LoVo (cell line): Measurements from ENCODE around the gene CIZ1.

Experiments used
- DNase-seq: peaks from one replicate; pipeline ENCODE4 v3.0.0-alpha.2; 2016; ENCODE audit warnings: low spot score

The CIZ1 gene

DNA sequence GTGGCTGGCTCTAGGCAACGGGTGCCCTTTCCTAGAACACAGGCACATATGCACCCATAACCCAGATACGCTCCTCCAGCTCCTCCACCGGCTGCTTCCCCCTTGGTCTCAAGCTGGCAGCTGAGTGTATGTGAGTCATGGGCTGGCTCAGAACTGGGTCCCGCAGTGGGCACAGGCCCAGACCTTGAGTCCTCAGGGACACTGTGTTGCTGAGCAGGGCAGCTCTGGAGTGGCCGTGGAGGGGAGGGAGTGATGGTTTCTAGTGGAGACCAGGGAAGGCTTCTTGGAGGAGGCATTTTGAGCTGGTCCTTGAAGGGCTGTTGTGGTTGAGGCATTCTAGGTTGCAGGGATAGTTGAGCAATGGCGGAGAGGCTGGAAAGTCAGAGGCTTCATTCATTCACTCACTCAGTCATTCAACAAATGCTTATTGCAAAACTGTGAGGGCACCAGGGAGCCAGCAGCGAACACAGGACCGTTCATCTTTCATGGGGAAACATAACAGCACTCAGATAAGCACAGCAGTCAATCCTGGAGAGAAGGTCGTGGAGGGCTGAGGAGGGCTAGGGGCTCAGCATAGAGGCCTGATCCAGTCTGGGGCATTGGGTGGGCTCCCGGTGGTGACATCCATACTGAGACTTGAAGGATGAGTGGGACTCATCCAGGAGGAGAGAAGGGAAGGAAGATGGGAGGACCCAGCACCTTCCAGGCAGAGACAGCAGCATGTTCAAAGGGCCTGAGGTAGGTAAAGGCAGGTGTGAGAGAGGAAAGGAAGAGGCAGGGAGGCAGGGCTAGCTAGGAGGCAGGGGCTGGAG lies 29.0 kb downstream of the CIZ1 start:
- DNase-seq = no peak

DNA sequence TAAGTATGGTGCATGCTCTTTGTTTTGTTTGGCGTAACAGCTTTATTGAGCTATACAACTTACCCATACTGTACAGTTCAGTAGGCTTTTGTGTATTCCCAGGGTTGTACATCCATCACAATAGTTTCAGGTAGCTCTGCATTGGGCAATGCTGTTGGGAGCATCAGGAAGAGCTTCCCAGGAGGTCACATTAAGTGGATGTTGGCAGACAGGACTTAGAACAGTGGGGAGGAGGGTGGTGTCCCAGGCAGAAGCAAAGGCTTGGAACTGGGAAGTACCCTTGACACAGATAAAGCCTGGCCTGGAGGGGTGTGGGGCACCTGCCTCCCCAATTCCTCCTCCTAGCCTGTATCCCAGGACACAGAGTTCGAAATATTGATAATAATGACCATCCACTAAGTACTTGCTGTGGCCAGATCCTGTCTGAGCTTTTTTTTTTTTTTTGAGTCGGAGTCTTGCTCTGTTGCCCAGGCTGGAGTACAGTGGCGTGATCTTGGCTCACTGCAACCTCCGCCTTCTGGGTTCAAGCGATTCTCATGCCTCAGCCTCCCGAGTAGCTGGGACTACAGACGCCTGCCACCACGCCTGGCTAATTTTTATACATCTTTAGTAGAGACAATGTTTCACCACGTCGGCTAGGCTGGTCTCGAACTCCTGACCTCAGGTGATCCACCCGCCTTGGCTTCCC lies 30.0 kb downstream of the CIZ1 start:
- DNase-seq = no peak

DNA sequence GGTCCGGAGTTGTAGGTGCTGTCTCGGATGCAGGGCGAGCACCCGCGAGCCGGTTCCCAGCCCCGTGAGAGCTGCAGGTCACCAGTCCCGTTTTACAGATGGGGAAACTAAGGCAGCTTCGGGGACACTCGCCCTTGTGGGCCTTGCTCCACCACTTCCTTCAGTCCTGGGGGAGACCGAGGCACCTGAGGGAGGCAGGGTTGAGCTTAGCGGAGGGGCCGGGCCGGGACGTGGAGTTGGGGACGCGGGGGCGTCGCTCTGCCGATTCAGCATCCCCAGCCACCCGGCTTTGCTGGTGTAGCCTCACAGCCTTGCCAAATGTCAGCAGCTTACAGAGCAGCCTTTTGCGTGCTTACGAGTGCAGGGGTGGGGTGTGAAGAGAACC lies 30.8 kb downstream of the CIZ1 start:
- no peak for DNase-seq

DNA sequence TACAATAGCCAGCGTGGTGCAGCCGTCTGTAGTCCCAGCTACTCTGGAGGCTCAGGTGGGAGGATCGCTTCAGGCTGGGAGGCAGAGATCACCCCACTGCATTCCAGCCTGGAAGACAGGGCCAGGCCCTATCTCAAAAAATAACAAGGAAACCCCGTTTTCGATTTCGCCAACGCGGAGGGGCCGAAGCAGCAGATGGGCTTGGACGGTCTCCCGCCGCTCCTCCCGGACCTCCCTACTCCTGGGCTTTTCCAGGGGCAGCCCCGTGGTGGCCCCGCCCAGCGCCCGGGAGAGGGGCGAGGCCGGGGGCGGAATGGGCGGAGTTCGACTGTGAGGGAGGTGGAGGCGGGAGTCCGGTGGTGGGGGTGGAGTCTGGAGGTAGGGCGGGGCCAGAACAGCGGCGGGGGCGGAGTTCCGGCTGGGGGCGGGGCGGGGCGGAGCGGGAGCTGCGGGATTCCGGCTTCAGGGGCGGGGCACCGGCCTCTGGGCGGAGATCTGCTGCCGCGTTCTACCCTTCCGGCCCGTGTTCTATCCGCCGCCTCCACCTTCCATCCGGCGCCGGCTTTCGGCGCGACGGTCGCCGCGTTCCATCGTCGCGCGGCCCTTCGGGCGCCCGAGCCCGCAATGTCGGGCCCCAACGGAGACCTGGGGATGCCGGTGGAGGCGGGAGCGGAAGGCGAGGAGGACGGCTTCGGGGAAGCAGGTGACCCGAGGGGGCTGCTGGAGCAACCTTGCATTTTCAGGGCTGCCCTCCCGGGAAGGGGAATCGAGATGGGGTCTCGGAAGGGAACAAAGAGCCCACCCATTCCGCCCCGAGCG lies 31.4 kb downstream of the CIZ1 start, which contains the start of gene BBLN:
BBLN (plus strand) TSS at position 482 of the 819 bp plus-strand sequence; CDS start at position 625, 143 bp downstream.
- DNase-seq = peak; percentile 94

DNA sequence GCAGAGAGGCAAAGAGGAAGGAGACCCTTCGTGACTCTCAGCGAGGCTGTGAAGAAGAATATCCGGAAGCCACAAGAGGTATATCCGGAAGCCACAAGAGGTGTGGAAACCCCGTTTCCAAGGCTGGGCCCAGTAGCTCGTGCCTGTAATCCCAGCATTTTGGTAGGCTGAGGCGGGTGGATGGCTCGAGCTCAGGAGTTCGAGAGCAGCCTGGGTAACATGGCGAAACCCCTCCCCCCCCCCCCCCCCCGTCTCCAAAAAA lies 31.9 kb downstream of the CIZ1 start:
- DNase-seq = peak; percentile 50

DNA sequence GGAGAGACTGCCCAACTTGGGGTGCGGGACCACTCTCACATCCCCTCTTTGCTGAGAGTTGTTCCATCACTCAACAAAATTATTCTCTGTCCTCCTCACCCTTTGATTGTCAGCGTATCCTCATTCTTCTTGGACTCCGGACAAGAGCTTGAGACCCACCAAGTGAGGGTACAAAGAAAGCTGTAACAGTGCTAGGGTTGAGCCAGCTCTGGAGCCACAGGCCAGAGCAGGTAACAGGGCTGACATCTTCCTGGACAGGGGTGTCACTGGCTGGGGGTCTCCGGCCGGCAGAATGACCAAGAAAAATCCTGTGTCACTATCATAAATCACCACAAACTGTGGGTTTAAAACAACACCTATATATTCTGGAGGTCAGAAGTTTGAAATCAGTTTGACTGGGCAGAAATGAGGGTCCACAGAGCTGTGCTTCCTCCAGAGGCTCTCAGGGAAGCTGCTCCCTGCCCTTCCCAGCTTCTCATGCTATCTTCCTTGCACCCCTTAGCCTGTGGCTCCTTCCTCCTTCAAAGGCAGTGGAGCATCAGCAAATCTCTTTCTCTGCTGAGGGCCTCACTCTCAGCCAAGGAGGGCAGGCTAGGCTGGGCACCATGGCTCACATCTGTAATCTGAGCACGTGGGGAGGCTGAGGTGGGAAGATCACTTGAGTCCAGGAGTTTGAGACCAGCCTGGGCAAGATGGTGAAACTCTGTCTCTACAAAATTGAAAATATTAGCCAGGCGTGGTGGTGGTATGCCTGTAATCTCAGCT lies 35.5 kb downstream of the CIZ1 start:
- DNase-seq = no peak

DNA sequence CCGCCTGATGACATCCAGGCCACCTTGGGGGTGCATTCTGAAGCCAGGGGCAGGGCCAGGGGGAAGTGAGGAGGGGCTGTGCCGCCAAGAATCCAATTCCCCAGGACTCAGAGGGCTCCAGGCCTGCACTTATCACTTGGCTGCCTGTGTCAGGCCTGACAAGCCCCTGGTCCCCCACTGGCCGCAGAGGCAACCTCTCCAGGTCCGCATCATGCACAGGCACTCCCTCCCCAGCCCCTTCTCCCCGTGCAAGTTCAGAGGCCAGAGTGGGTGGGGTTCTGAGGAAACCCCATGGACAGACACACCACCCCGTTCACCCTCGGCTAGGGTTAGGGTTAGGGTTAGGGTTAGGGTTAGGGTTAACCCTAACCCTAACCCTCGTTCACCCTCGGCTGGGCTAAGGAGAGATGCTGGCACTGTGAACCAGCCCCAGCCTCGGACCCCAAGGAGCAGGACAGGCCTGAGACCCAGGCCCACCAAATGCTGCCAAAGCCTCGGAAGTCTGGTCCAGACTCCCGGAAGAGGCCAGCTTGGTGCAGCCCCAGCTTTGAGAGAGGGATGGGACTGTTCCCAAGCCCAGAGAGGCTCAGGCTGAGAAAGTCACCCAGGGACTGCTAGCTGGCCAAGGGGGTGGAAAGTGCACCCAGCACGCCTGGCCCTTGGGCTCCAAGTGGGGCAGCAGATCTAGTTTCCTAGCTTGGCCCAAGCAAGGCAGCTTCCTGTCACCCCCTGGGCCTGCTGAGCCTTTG lies 37.3 kb downstream of the CIZ1 start:
- DNase-seq = no peak

DNA sequence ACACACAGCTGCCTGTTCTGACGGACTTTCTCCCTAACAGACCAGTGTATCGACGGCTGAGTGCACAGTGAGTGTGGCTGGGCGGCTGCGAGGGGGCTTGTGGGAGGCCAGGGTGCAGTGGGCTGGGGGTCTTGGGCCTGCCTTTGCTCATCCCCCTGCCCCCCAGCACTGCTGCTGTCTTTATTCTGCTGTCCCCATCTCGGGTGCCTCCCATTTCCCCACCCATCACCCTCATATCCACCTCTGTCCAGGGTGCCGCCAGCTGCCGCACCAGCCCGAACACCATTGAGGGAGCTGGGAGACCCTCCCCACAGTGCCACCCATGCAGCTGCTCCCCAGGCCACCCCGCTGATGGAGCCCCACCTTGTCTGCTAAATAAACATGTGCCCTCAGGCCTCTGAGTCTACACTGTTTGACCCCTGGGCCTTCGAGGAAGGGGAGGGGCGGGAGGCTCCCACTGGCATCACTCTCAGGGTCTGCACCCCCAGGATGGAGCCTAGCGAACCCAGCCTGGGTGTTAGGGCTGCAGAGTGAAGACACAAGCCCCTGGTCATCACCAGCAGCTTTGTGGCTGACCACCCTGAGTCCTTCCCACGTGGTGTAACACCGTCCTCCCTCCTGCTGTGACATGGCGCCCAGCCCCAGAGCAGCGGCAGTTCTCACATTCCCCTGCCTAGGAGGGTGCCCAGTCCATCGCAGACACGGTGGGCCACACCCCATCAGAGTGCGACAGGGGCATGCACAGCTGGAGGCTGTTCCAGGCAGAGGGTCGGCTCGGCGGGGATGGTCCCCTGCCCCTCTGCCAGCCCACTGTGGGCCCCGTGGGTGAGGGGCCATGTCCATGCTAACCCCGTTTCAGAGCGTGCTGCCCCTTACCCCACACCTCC lies 38.1 kb downstream of the CIZ1 start:
- DNase-seq = no peak

DNA sequence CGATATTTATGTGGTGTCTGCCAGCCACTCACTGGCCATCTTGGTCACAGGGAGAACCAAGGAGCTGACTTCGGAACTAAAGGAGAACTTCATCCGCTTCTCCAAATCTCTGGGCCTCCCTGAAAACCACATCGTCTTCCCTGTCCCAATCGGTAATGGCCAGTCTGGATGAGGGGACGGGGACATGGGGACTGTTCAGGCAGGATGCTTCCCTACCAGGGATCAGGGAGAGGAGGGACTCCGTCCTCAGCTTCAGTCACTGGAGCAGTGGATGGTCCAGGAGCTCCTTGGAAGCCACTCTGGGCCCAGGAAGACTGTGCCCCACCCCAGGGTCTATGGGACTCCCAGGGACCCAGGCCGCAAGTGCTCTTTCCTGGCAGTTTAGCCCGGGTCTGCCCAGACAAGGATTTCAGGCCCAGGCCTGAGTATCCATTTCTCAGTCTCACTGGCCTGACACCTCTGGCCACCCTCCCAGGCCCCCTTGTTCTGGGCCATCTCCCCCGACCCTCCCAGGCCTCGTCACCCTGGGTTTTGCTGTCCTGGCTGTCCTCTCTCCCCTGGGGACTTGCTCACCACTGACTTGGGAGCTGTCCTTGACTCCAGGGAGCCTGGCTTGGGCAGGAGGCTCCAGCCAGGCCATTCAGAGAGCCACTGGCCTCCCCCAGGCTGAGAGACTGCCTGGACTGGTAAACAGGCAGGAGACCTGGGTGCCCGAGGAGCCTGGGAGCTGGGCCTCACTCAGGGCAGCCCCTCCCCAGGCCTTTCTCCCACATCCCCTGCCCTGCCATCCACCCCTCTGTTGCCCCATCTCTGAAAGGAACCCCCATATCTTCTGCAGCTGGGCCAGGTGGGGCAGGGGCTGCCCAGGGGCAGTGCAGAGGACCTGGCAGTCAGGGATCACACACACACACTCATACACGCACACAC lies 39.0 kb downstream of the CIZ1 start:
- no peak for DNase-seq

DNA sequence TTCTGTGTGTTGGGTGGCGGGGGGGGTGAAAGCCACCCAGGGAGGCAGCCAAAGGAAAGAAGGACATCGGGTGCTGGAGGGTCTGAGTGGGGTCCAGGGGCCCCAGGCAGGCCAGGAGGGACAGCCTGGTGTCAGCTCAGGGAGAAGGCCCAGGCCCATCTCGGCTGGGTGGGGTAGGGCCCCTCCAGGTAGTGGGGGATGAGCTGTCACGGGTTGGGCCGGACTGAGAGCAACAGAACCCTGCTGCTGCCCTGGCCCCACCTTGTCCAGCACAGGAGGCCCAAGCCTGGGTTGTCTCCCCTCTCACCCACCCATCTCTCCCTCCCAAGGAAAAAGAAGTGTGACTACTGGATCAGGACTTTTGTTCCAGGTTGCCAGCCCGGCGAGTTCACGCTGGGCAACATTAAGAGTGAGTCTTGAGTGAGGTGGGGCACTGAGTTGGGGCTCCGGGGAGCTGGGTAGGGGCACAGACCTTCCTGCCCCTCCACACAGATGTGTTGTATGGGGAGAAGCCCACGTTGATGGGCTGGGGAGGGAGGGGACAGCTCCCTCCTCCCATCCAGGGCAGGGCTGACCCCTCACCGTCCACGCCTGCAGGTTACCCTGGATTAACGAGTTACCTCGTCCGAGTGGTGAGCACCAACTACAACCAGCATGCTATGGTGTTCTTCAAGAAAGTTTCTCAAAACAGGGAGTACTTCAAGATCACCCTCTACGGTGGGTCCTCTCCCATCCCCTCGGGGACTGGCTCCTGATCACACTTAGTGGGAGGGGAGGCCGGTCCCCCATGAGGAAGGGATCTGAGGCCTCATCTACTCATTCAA lies 39.9 kb downstream of the CIZ1 start:
- DNase-seq = no peak

DNA sequence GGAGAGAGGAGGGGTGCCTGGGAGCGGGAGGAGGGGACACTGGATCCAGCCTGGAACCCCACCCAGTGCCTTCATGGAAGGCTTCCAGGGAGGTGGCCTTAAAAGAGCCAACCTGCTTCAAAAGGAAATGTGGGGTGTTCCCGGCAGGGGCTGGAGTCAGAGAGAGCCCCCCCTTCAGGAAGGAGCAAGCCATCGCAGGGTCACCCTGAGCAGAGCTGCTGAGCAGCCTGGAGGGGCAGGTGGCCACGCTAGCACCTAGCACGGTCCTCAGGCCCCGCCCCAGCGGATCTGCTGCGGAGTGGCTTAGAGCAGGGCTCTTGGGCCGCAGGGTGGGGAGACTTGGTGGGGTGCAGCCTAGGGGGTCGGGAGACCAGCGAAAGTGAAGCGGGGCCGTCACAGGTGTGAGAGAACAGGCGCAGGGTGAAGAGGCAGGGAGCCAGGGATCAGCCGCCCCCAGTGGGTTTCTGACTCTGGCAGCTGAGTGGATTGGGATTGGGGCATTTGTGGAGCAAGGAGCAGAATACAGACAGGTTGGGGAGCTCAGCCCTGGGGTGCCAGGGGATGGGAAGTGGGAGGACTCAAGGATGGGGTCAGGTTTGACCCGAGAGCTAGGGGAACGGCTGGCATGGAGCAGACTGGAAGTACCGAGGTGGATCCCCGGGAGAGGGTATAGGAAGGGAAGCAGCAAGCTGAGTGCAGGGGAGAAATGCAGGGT lies 40.6 kb downstream of the CIZ1 start:
- peak; percentile 24 for DNase-seq

DNA sequence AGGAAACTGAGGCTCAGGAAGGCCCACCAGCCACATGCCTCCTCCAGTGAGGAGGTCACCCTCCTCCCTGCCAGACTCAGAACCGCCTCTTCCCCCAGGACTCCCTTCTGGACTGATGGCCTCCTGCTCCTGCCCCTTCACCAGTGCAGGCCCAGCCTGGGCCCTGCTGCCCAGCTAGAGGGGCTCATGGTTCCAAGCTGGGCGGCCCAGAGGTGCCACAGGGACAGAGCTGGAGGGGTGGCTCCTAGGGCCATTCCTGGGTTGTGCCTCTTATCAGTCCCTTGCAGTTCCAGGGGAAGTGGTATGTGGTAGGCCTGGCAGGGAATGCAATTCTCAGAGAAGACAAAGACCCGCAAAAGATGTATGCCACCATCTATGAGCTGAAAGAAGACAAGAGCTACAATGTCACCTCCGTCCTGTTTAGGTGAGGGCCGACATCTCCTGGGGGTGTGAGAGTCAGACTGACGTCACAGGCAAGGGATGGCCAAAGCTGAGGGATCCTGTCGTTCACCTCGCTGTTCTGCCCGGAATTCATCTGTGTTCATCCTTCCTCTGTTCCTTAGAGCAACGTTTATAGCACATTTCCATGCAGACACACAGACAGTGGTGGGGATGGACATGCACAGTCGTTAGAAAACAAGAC lies 41.3 kb downstream of the CIZ1 start:
- DNase-seq = no peak

DNA sequence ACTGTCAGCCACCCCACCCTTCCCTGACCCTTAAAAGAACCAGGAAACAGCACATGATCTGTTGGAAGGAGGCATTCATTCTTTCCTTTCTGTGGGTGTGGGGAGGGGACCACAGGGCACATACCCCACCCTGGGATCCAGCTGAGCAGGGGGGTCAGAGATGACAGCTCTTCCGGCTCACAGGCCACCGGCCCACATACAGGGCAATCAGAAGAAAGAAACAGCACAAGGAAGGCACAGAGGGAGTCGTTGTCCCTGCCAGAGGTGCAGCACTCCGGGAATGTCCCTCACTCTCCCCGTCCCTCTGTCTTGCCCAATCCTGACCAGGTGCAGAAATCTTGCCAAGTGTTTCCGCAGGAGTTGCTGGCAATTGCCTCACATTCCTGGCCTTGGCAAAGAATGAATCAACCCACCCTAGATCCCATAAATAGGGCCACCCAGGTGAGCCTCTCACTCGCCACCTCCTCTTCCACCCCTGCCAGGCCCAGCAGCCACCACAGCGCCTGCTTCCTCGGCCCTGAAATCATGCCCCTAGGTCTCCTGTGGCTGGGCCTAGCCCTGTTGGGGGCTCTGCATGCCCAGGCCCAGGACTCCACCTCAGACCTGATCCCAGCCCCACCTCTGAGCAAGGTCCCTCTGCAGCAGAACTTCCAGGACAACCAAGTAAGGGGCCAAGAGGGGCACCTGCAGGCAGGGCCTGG lies 42.2 kb downstream of the CIZ1 start, which contains the start of gene LCN2:
LCN2 (plus strand) TSS at position 453 of the 701 bp plus-strand sequence; CDS start at position 526, 73 bp downstream.
- DNase-seq = peak; percentile 84

DNA sequence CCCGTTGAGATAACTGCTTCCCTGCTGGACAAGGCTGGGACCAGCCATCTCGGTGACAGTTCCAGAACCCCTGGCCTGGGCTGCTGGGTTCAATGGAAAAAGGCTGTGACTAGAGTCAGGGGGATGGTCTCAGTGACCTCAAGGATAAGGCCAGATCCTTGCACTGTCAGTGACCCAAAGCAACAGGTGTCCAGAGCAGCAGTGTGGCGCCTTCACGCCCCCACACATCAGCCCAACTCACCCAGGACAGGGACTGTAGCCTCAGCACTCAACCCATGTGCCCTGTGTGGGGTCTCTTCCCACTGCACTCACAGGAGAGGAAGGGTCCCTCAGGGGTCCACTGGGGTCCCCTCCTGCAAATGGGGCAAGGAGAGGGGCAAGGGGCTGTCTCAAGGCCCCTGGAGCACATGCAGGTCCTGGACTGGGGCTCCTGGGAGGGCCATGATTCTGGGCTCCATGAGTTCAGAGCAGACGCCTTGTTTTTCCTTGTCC lies 42.8 kb downstream of the CIZ1 start:
- no peak for DNase-seq

DNA sequence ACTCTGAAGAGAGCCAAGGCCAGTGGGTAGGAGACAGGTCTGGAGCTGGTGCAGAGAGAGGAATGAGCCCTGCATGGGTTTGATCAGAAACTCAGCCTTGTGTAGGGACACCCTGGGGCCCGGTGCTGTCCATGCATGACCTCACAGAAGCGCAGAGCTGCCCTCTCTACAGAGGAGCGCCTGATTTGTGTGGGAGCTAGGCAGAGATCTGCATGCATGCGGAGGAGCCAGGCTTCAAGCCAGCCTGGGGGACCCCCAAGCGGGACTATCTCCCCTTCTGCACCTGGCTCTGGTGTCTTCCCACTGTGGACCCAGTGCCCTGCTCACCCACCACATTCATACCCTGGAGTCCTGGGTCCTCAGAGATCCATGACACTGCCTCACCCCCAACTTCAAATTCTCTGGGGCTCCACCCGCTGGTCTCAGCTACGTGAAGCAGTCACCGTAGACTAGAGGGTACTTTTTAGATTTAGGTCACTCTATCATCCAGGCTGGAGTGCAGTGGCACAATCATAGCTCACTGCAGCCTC lies 44.7 kb downstream of the CIZ1 start:
- no peak for DNase-seq

DNA sequence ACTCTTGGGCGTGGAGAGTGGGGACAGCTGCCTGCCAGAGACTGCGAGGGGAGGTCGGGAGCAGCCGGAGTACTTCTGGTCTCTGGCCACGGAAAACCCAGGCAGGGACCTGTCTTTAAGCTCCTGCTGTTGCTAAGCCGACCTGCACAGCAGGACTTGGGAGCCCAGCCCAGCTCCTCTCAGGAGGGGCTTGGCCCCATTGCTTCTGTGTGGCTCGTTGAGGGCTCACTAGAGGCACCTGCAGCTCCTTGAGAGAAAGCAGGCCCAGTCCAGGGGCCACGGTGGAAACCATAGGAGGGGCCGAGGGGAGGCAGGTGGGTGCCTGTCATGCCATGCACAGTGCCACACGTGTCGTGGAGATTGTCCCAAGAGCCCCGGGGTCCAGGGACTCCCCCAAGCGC lies 45.4 kb downstream of the CIZ1 start:
- DNase-seq = no peak
